SK-N-SH (cell line): Measurements from ENCODE around the gene SKIL.

Experiments used
- CTCF ChIP-seq: fragments of 200-600 bp; sonication (generic); IDR thresholded peaks from 2 replicates; pipeline ENCODE4 v1.6.1; 2017; ENCODE audit warnings: antibody characterized with exemption, mild to moderate bottlenecking, moderate library complexity
- JUND ChIP-seq: IDR thresholded peaks from 2 replicates; pipeline ENCODE4 v1.4.0; 2012
- RXRA ChIP-seq: IDR thresholded peaks from 2 replicates; pipeline ENCODE4 v1.4.0; 2012; ENCODE audit warnings: low read depth, mild to moderate bottlenecking, borderline replicate concordance

GRCh38 chr3:170344971-170345370 is 12.5 kb upstream of the SKIL start:
- TF ChIP-seq CTCF = no peak
- no peak for TF ChIP-seq JUND
- no peak for TF ChIP-seq RXRA
